C4-2B (cell line): ENCODE results near the gene ARHGAP5.

Experiments
- CTCF ChIP-seq: fragments of 450-650 bp; conservative IDR thresholded peaks from 2 replicates; pipeline ENCODE4 v1.5.1; 2017; ENCODE audit warnings: mild to moderate bottlenecking
- ZFX ChIP-seq: fragments of 450-650 bp; IDR thresholded peaks from 2 replicates; pipeline ENCODE4 v1.6.1; 2017

- TF ChIP-seq CTCF, result no peak
- no peak for TF ChIP-seq ZFX
Measured at GRCh38 chr14:32142754-32143437, 65.8 kb downstream of the ARHGAP5 start.
